ENCODE data around the gene RDH5.

The RDH5 gene

DNA sequence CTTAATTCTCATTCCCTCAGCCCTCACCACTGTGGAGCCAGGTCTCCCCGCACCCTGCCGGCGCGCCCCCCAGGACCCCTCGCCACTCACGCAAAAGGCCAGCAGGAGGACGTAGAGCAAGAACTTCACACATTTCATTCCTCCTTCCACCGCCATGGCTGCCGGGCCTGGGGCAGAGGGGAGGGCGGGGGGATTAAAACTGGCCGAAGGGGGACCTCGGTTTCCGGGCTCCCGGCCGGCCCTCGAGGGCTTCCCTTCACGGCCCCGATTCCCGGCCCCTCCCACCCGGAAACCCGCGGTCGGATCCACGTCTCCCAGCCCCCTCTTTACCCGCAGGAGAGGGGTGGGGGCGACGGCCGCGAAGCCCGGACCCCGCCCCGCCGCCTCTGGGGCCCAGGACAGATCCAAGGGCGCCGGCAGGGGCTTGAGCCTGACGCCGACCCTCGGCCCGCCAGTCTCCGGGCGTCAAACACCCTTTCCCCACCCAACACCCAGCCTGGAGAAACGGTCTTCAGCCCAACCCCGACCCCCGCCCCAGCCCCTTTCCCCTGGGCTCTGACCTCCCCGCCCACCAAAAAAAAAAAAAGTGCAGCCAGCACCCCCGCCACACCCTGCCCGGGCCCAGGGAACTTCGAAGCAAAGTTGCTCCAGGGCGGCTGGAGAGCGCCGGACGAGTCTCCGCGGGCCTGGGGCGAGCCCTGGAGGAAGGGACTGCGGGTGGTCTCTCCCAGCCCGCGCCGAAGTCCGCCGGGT is 8.2 kb downstream of the RDH5 start:
- DNase-seq (ENCODE audit: low spot score): peak; percentile 52

DNA sequence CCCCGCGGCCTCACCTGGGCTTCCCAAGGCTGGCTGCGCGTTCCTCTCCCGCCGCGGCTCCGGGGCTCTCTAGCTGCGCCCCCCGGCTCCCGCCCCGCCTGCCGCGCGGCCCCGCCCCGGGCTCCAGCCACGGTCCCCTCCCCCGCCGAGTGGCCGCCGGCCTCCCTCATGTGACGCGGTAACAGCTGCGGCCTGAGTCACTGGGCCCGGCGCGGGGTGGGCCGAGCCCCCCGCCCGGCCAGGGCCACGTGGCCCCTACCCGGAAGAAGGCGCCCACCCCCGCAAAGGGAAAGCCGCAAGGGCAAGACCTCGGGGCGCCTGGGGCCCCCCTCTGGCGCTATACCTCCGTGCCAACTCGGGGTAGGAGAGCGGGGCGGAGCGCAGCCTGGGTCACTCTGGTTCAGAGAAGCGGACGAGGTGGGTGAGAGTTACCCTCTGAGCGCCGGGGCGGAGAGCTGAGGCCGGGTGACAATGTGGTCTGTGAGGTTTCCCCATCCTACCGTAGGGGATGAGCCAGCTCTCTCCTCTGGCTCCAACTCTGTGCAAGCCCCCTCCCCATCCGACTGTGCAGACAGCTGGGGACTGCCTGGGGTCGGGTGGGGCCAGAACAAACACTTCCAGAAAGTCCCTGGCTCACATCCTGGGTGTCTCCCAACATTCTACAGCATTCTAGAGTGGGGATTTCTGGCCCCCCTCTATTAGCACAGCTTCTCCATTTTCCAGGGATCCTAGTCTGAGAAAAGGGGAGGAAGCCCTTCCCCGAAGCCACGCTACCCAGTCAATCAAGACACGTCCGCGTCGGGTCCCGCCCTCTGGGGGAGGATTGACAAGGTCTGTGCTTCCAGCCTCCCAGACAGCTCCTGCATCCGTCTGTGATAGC is 9.0 kb downstream of the RDH5 start, which contains the start of gene CD63:
CD63 (minus strand) TSS at position 71 of the 880 bp plus-strand sequence. CDS start 668 bp downstream, outside the sequence.
- peak; percentile 90 for DNase-seq (ENCODE audit: low spot score)

DNA sequence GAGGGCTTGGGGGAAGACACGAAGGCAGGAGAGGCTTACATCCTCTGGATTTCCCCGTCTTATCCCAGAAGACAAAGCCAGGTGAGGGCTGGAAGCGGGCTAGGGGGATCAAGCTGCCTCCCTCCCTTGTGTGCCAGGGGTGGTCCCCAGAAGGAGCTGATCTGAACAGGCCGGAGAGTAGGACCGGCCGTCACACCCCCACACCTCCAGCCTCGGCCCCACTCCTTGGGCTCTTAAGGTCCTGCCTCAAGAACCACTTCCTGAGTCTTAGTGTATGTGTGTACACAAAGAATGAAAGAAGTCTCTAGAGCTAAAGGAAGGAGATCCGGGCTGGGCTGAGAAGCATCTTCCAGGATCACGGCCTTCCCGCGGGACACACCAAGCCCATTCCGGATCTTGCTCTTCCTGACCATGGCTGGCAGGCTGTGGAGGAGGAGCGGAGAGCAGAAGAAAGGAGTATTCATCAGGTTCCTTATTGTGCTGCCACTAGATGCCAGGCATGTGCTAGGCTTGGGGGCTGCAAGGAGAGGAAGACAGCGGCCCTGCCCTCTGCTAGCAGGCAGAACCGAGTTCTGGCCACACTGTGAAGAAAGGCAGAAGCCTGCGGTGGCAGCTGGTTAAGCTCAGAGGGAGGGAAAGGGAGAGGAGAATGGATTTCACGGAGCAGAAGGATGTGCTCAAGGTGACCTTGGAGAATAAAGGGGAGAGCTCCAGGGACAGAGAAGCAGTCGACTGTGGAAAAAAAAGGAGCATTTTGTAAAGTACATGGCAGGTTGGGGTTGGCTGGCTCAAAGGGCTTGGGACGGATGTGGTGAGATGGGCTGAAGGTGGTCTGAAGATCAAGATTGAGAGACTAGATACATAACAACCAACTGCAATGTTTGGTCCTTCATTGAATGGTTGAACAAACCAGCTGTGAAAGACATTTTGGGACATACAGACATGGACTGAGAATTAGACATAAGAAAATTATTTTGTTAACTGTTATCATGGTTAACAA is 9.9 kb downstream of the RDH5 start:
- DNase-seq (ENCODE audit: low spot score): peak; percentile 79

DNA sequence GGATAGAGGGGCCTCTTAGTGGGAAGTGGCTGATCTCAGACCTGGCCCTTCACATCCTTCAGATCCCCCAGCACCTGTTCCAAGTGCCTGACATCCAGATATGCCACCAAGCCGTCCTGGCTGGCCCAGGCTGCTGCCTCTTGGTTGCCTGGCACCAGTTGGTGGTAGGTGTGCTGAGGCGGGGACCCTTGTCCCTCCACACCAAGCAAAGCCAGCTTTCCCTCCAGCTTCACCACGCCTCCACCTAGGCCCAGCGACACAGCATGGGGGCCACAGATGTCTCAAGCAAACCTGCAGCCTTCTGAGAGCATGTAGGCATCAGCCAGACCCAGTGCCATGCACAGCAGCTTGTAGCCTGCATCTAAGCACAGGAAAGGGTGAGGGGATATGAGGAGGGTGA is 12.1 kb downstream of the RDH5 start:
- no peak for DNase-seq (ENCODE audit: low spot score)

DNA sequence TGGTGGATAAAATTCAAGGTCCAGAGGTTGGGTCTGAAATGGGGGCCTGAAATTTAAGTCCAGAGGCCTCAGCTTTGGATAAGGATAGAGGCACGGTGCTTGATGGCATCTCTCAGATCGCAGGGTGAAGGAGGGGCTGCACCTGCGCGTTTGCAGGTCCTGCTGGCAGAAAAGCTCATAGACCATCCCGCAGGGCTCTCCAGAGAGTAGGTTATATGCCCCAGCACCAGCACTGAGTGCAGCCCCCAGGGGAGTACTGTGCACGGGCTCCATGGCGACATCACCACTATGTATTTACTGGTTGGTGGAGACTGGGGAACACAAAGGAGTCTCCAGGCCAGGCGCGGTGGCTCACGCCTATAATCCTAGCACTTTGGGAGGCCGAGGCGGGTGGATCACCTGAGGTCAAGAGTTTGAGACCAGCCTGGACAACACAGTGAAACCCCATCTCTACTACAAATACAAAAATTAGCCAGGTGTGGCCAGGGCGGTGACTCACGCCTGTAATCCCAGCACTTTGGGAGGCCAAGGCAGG is 12.9 kb downstream of the RDH5 start:
- no peak for DNase-seq (ENCODE audit: low spot score)

DNA sequence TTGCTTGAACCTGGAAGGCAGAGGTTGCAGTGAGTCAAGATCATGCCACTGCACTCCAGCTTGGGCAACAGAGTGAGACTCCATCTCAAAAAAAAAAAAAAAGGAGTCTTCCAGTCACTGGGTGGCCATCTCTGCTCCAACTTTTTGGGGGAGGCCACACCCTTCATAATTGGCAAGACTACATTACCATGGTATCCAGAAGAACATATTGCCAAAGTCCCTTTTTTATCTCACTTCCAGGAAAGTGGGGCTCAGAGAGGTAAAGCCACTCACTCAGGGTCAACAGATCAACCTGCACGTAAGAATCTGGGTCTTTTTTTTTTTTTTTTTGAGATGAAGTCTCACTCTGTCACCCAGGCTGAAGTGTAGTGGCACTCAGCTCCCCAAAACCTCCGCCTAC is 13.7 kb downstream of the RDH5 start:
- DNase-seq (ENCODE audit: low spot score): no peak

DNA sequence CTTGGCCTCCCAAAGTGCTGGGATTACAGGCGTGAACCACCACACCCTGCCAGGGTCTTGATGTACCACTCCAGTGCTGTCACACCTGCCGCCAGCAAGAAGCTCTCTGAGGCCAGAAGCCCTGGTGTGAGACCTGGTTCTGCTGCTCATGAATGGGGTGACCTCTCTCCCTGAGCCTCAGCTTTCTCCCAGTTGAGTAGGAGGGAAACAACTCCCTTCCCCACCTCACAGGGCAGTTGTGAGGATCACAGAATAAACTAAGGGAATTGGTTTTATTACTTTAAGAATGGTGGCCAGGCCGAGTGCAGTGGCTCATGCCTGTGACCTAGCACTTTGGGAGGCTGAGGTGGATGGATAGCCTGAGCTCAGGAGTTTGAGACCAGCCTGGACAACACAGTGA is 14.4 kb downstream of the RDH5 start:
- DNase-seq (ENCODE audit: low spot score): no peak

DNA sequence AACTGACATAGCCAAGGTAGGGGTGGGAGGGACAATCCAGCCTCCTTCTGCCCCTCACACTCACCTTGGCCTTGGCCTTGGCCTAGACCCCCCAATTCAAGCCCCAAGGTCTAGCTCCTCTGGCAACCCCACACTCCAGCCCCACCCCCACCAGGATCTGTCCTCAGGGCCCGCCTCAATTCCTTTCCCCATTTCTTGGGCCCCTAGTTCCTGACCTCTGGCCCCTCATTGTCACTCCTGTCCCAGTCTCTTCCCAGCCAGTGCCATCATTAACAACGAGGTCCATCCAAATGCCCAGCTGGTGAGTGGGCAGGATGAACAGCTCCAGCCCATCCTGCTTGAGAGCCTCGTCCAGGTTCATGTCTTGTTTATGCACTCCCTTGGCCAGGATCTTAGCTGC is 15.9 kb downstream of the RDH5 start:
- no peak for DNase-seq (ENCODE audit: low spot score)

DNA sequence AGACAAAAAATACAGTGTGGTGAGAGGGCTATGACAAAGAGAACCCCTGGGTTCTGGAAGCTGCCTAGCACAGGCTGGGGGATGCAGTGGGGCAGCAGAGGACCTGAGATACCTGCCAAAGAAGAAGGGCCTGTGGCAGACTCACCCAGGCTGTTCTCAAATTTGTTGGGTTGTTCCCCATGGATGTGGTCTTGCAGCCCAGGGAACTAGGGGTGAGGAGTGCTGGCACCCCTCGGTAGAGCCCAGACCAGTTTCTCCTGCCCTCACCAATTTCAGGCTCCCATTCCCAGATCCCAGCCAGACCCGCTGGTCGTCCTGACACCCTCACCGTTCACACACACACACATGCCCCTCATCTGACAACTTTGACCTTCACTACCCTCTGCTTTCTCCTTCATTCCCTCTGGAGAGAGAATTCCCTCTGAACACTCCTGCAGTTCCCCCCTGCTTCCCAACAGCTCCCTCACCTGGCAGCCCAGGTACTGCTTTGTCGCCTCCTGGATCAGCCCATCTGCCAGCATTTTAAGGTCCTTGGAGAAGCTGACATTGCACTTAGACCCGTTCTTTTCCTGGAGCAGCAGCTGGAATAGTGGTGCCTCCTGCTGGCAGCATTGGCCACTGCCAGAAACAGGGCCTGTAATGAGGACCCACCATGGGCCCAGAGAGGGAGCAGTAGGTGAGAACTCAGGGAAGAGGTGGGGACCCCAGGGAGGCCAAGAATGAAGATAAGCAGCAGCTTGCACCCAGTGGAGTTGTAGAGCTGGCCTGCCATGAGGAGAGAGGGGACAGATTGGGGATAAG is 16.8 kb downstream of the RDH5 start:
- peak; percentile 85 for DNase-seq (ENCODE audit: low spot score)

DNA sequence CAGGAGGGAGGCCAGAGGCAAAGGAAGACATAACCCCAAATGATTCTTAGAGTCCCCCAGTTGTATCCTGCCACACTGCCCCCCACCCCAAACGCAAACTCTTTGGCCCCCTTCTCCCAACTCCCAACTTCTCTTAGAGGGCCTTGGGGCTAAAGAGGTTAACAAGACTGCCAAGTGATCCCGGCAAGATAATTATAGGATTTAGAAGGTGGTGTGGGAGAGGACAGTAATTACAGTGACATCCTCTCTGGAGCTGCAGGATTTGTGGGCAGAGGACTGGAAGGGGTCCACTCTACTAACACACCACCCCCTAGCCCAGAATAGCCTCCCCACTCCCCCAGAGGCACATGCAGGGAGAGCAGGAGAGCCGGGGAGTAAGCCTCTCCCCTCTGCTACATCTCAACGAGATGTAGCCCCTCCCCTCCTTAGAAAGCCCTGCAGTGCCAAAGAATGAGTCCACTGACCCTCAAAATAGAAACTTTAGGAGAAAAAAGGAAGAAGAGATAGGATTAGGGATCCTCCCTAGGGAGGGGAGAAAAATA is 17.5 kb downstream of the RDH5 start:
- DNase-seq (ENCODE audit: low spot score): peak; percentile 60

DNA sequence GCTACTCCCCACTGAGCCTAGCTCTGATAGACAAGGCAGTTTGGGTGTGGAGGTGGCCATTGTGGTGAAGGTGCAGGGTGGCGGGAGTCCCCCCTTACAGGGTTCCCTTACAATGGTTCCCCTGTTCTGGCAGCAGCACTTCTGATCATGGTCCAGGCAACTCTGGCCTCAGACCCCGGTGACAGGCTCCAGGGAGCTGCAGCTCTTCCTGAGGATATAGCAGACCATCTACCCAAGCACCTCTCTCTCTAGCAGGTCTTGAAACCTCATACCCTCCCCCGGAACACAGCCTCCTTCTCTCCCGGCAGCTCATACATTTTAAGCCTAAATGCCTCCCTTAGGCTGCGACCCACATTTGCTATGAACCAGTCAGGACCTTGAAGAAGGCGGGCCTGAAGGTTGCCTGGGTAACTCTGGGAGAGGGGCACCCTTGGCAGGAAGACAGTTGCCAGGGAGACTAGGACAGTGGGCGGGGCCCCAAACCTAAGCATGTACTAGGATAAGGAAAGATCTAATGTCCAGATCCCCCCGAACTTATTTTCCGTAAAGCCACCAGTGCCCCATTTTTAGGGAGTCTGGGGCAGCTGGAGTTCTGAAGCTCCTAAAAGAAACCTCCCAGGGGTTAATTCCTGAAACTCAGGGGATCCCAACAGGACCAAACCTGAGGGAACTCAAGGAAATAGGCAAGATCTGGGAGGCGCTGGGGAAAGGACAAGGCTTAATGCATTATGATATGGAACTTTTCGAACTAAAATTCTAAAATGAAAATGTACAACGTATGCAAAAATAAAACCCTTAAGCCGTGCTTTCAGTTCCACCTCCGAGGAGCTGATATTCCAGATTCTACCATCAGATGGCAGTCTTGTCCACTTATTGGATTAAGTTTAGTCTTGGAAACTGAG is 18.2 kb downstream of the RDH5 start:
- DNase-seq (ENCODE audit: low spot score): peak; percentile 94

DNA sequence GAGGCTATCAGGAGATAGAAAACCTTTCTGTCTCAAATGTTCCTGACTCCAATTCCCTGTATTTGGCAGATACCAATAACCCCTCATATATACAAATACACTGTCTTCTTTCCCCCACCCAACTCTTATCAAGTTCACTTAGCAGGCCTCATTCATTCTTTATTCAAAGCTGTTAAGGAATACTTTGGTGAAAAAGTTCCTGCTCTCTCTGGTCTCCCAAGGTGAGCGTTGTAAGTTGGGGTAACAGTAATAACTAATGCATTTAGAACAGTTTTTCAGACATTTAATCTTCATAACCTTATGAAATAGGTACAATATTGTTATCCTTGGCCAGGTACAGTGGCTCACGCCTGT is 18.8 kb downstream of the RDH5 start:
- no peak for DNase-seq (ENCODE audit: low spot score)

DNA sequence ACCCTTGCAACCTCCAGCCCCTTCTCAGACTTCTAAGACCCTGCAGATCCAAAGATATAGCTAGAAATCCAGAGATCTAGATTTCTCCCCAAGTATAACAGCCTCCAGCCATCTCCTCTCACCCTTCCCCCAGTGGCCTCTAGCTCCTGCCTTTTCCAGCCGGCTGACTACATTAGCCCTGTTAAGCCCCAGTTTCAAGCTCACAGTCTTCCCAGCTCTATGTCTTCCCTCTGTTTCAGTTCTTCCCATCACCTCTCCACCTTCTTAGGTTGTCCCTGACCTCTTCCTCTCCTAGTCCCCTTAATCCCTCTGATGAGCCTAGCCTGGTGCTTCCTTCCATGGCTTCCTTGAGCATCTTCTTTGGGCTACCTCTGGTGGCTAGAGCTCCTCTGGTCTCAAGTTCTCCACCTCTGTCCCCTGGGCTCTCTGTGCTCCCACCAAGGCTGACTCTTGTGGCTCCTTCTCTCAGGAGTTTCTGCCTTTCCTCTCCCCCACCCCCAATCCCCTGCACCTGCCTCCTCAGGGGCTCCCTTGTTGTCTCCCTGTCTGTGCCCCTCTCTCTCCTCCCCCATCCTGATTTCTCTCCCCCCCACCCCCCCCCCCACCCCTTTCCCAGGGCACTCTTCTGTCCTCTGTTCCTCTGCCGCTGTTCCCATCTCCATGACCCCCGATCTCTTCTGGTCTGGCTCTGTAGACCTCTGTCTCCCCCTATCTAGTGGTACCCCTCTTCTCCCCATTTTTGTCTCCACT is 21.9 kb downstream of the RDH5 start:
- DNase-seq (ENCODE audit: low spot score): peak; percentile 45

DNA sequence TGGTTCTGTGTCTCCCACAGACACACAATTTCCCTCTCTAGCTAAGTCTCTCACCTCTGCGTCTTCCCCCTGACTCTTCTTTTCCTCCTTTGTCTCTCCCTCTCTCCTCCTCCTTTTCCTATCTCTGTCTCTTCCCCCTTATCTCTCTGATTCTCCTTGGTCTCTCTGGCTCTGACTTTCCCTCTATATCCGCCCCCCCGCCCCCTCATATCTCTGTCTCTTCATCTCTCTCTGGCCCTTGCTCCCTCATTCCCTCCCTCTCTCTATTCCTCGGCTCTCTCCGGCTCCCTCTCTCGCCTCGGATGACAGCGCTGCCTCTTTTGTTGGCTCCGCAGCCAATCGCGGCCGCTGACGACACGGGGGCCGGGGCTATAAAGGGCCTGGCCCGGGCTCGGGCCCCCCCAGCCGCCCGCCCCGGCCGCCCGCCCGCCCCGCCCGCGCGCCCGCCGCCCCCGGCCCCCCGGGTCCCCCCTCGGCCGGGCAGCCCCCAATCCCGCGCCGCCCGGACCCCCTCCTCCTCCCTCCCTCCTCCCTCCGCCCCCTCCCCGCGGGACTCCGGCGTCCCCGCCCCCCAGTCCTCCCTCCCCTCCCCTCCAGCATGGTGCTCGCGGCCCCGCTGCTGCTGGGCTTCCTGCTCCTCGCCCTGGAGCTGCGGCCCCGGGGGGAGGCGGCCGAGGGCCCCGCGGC is 22.7 kb downstream of the RDH5 start, which contains the start of gene GDF11:
GDF11 (plus strand) TSS at position 404 of the 687 bp plus-strand sequence; CDS start at position 599, 195 bp downstream.
- DNase-seq (ENCODE audit: low spot score): peak; percentile 88

DNA sequence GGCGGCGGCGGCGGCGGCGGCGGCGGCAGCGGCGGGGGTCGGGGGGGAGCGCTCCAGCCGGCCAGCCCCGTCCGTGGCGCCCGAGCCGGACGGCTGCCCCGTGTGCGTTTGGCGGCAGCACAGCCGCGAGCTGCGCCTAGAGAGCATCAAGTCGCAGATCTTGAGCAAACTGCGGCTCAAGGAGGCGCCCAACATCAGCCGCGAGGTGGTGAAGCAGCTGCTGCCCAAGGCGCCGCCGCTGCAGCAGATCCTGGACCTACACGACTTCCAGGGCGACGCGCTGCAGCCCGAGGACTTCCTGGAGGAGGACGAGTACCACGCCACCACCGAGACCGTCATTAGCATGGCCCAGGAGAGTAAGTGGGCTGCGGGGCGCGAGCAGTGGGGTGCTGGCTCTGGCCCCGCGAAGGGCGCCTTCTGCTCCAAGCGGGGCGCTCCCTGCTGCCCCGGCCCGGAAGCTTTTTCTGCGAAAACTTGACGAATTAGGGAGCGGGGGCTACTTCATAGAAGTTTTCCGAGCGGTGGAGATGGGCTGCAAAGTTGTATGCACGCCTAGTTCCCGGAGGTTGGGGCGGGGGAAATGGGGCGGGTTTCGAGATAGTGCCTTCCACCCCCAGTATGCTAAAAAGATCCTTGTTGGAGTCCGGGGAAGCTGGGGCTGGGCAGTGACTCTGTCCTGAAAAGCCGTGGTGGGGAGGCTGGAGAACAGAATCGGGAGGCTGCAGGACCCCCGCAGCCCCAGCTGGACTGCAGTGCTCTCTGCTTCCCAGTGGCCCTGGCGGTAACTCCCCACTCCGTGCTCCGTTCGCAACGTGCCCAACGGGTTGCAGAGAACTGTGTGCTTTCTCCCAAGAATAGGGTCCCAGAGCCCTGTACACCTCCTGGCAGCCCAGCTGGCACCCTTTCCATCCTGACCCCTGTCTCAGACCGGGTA is 23.5 kb downstream of the RDH5 start:
- peak; percentile 73 for DNase-seq (ENCODE audit: low spot score)

DNA sequence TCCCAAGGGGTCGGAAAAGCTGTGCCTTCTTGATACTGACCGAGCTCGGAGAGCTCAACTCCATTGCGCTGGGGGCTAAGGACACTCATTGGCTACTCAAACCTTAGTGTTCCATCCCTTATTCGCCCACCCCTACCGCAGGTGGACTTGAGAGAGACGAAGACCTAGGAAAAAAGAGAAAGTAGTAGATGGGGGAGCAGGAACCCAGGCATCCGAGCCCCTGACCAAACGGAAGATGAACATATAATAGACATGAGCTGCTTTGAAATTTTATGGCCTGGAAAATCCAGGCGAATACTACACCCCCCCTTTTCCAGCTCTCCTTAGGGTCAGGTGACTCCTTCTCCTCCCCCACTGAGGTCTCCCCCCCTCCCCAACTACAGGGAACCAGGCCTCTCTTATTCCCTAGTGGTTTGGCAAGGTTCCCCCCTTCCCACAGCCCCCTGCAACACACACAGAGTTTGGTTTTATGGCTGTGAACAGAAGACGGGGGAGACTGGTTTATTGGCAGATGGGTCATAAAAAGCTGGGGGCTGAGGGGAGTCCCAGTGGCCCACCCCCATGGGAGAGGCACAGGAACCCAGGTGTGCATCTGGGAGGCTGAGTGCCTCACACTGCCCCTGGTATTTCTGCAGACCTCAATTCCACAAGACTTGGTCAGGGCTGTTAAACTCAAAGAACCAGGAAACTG is 24.3 kb downstream of the RDH5 start:
- no peak for DNase-seq (ENCODE audit: low spot score)
